Chondrocyte (in vitro differentiated cells): ENCODE results near the gene NAA50. TPM values are rescaled to one million over a fixed set of nuclear protein-coding genes. Genes with fewer than 3 reads are reported as not detected.

Experiments
- DNase-seq: peaks from one replicate; pipeline ENCODE4 v3.0.0; 2021; ENCODE audit warnings: mixed read lengths, low spot score
- H3K27ac Mint-ChIP-seq: one replicate; pipeline ENCODE4 v1.8.0; 2021; ENCODE audit warnings: mild to moderate bottlenecking, moderate library complexity, mixed read lengths; ENCODE audit not compliant: unreplicated experiment
- H3K27me3 Mint-ChIP-seq: 2 replicates; pipeline ENCODE4 v1.8.0; 2021; ENCODE audit warnings: low read depth, mixed read lengths
- H3K36me3 Mint-ChIP-seq: 2 replicates; pipeline ENCODE4 v1.8.0; 2021; ENCODE audit warnings: low read depth, mixed read lengths
- H3K4me1 Mint-ChIP-seq: 2 replicates; pipeline ENCODE4 v1.8.0; 2021; ENCODE audit warnings: low read depth, mild to moderate bottlenecking, mixed read lengths
- H3K4me3 Mint-ChIP-seq: one replicate; pipeline ENCODE4 v1.8.0; 2021; ENCODE audit warnings: mild to moderate bottlenecking, moderate library complexity, mixed read lengths; ENCODE audit not compliant: unreplicated experiment
- H3K9me3 Mint-ChIP-seq: 2 replicates; pipeline ENCODE4 v1.8.0; 2021; ENCODE audit warnings: low read depth, mixed read lengths
- total RNA-seq: library from RNA; stranded (reverse); gene quantifications from 3 replicates; pipeline ENCODE4 v1.2.1, GENCODE V29; 2021
- TF ChIP-seq, protein P1 (sequence below): fragments of 200-600 bp; sonication (generic); IDR thresholded peaks from 2 replicates; pipeline ENCODE4 v1.5.0; 2021; ENCODE audit warnings: antibody characterized with exemption, mild to moderate bottlenecking, moderate library complexity

The NAA50 gene
- total RNA-seq, 1 donor from 2014 or later = 71.8 TPM

DNA sequence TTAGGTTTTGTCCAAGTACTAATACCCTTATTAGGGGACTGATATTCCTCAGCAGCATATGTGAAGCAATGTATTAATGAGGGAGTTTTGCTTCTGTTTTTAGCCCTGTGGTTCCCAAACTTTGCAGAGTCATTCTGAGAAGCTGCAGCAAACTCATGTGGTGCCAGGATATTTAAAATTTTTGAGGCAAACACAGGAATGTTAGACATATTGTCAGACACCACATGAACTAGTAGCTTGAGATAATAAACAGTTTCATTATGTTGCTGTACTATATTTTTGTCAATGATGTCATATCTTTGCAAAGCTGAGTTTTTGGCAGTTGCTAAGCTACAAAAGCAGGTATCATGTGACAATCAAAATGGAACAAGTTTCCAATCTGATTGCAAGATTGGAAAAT is 37.4 kb upstream of the NAA50 start:
- Mint-ChIP-seq H3K27ac (peak overlapping the region; percentile 97), H3K9me3 (no peaks in the 10 kb centered on the region), H3K4me3 (peak overlapping the region; percentile 11), H3K36me3 (peaks cover 6% of the 10 kb centered on the region), H3K27me3 (no peaks in the 10 kb centered on the region), H3K4me1 (peaks cover 28% of the 10 kb centered on the region)
- TF ChIP-seq, protein P1, sequence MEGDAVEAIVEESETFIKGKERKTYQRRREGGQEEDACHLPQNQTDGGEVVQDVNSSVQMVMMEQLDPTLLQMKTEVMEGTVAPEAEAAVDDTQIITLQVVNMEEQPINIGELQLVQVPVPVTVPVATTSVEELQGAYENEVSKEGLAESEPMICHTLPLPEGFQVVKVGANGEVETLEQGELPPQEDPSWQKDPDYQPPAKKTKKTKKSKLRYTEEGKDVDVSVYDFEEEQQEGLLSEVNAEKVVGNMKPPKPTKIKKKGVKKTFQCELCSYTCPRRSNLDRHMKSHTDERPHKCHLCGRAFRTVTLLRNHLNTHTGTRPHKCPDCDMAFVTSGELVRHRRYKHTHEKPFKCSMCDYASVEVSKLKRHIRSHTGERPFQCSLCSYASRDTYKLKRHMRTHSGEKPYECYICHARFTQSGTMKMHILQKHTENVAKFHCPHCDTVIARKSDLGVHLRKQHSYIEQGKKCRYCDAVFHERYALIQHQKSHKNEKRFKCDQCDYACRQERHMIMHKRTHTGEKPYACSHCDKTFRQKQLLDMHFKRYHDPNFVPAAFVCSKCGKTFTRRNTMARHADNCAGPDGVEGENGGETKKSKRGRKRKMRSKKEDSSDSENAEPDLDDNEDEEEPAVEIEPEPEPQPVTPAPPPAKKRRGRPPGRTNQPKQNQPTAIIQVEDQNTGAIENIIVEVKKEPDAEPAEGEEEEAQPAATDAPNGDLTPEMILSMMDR = no peak
- DNase-seq = no peak

GRCh38 chr3:113776564-113776963 is 30.5 kb upstream of the NAA50 start:
- no peak for DNase-seq
- no peaks in the 10 kb centered on the region for H3K27me3 Mint-ChIP-seq
- no peak overlapping the region for H3K27ac Mint-ChIP-seq
- no peak overlapping the region for H3K4me3 Mint-ChIP-seq
- no peaks in the 10 kb centered on the region for H3K9me3 Mint-ChIP-seq
- H3K36me3 Mint-ChIP-seq = peaks cover 3% of the 10 kb centered on the region
- H3K4me1 Mint-ChIP-seq = peaks cover 19% of the 10 kb centered on the region
- TF ChIP-seq, protein P1 = no peak

GRCh38 chr3:113775516-113775915 is 29.5 kb upstream of the NAA50 start:
- TF ChIP-seq, protein P1 = no peak
- Mint-ChIP-seq H3K36me3 (peaks cover 3% of the 10 kb centered on the region), H3K4me3 (no peak overlapping the region), H3K27me3 (no peaks in the 10 kb centered on the region), H3K27ac (no peak overlapping the region), H3K4me1 (peaks cover 19% of the 10 kb centered on the region), H3K9me3 (no peaks in the 10 kb centered on the region)
- no peak for DNase-seq

DNA sequence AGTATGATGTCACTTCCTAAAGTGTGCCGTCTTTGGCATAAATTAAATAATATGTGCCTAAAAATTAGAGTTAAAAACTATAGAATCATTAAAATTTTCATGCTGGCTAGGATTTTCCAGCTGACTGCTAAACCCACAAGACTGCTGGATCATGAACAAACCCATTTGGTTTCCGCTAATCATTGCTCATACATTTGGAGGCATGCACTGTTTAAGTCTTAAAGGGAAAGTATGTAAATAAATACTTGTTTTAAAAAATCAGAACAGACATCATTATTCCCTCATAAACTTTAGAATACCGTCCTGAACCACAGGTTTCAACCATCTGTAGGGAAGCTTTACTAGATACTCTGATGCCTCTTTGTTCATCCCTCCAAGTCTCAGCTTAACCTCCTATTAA is 27.3 kb upstream of the NAA50 start:
- TF ChIP-seq, protein P1 = no peak
- peaks cover 3% of the 10 kb centered on the region for H3K36me3 Mint-ChIP-seq
- H3K9me3 Mint-ChIP-seq = no peaks in the 10 kb centered on the region
- no peak overlapping the region for H3K4me3 Mint-ChIP-seq
- peaks cover 24% of the 10 kb centered on the region for H3K4me1 Mint-ChIP-seq
- no peaks in the 10 kb centered on the region for H3K27me3 Mint-ChIP-seq
- peak overlapping the region; percentile 4 for H3K27ac Mint-ChIP-seq
- no peak for DNase-seq

GRCh38 chr3:113771993-113772392 is 25.9 kb upstream of the NAA50 start:
- Mint-ChIP-seq H3K36me3 (peaks cover 3% of the 10 kb centered on the region), H3K9me3 (no peaks in the 10 kb centered on the region), H3K4me1 (peaks cover 24% of the 10 kb centered on the region), H3K4me3 (no peak overlapping the region), H3K27ac (no peak overlapping the region), H3K27me3 (no peaks in the 10 kb centered on the region)
- TF ChIP-seq, protein P1 = no peak
- DNase-seq = no peak
